ENCODE results near the gene GOLGA6L7.
"Not testable (repeated sequence)": the region's sequence is repeated elsewhere in the genome, so short reads cannot be mapped to it uniquely, and the experiment has no call there.

- TF ChIP-seq EZH2 (IDR thresholded peaks at IDR 0.05; ENCODE audit: borderline replicate concordance, insufficient read depth, low read length, poor library complexity, severe bottlenecking); RAD21 (conservative IDR thresholded peaks at IDR 0.05); POLR2AphosphoS5 (IDR thresholded peaks at IDR 0.05); TAF1 (IDR thresholded peaks at IDR 0.05; ENCODE audit: low read depth); EP300 (conservative IDR thresholded peaks at IDR 0.05; ENCODE audit: poor library complexity, severe bottlenecking); MXI1 (conservative IDR thresholded peaks at IDR 0.05; ENCODE audit: poor library complexity, severe bottlenecking); SMC3 (conservative IDR thresholded peaks at IDR 0.05; ENCODE audit: poor library complexity): not testable (repeated sequence)
- TF ChIP-seq, protein P1, sequence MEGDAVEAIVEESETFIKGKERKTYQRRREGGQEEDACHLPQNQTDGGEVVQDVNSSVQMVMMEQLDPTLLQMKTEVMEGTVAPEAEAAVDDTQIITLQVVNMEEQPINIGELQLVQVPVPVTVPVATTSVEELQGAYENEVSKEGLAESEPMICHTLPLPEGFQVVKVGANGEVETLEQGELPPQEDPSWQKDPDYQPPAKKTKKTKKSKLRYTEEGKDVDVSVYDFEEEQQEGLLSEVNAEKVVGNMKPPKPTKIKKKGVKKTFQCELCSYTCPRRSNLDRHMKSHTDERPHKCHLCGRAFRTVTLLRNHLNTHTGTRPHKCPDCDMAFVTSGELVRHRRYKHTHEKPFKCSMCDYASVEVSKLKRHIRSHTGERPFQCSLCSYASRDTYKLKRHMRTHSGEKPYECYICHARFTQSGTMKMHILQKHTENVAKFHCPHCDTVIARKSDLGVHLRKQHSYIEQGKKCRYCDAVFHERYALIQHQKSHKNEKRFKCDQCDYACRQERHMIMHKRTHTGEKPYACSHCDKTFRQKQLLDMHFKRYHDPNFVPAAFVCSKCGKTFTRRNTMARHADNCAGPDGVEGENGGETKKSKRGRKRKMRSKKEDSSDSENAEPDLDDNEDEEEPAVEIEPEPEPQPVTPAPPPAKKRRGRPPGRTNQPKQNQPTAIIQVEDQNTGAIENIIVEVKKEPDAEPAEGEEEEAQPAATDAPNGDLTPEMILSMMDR (IDR thresholded peaks at IDR 0.05; ENCODE audit: poor library complexity, severe bottlenecking), result not testable (repeated sequence)
- TF ChIP-seq, protein P2, sequence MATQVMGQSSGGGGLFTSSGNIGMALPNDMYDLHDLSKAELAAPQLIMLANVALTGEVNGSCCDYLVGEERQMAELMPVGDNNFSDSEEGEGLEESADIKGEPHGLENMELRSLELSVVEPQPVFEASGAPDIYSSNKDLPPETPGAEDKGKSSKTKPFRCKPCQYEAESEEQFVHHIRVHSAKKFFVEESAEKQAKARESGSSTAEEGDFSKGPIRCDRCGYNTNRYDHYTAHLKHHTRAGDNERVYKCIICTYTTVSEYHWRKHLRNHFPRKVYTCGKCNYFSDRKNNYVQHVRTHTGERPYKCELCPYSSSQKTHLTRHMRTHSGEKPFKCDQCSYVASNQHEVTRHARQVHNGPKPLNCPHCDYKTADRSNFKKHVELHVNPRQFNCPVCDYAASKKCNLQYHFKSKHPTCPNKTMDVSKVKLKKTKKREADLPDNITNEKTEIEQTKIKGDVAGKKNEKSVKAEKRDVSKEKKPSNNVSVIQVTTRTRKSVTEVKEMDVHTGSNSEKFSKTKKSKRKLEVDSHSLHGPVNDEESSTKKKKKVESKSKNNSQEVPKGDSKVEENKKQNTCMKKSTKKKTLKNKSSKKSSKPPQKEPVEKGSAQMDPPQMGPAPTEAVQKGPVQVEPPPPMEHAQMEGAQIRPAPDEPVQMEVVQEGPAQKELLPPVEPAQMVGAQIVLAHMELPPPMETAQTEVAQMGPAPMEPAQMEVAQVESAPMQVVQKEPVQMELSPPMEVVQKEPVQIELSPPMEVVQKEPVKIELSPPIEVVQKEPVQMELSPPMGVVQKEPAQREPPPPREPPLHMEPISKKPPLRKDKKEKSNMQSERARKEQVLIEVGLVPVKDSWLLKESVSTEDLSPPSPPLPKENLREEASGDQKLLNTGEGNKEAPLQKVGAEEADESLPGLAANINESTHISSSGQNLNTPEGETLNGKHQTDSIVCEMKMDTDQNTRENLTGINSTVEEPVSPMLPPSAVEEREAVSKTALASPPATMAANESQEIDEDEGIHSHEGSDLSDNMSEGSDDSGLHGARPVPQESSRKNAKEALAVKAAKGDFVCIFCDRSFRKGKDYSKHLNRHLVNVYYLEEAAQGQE (IDR thresholded peaks at IDR 0.05; ENCODE audit: borderline replicate concordance), result not testable (repeated sequence)
Observed at GRCh38 chr15:28849766-28850165, 1.3 kb upstream of the GOLGA6L7 start.
